Keratinocyte (primary cell): ENCODE measurements around the gene TMEM244. TPM values are rescaled to one million over a fixed set of nuclear protein-coding genes. Genes with fewer than 3 reads are reported as not detected.

Experiments used
- DNase-seq: peaks from one replicate; pipeline ENCODE4 v3.0.0-alpha.2; 2011; ENCODE audit warnings: low read depth, missing footprints, low spot score
- FAIRE-seq: peaks from 2 replicates; lab custom pipeline; 2011; peaks lifted over from hg19 to GRCh38; lab: Jason Lieb, UNC
- H2AFZ ChIP-seq: 2 replicates; pipeline ENCODE4 v1.6.0; 2012; ENCODE audit warnings: low read length, control low read depth, inconsistent platforms; ENCODE audit not compliant: control insufficient read depth
- H3K27ac ChIP-seq: 2 replicates; pipeline ENCODE4 v1.5.1; 2011; ENCODE audit warnings: low read length; ENCODE audit not compliant: control insufficient read depth, insufficient read depth
- H3K27me3 ChIP-seq: 3 replicates; pipeline ENCODE4 v1.6.0; 2011; ENCODE audit warnings: low read length; ENCODE audit not compliant: control insufficient read depth, insufficient read depth; ENCODE audit errors: extremely low read depth
- H3K36me3 ChIP-seq, 2 experiments: 2 replicates in 1 of 2; 3 replicates in 1 of 2; pipeline ENCODE4 v1.5.1; 2011; ENCODE audit warnings: low read length in 2 of 2, mild to moderate bottlenecking in 1 of 2; ENCODE audit not compliant: control insufficient read depth in 2 of 2, insufficient read depth in 2 of 2; ENCODE audit errors: extremely low read depth in 1 of 2
- H3K4me1 ChIP-seq: 3 replicates; pipeline ENCODE4 v1.5.1; 2011; ENCODE audit warnings: low read length; ENCODE audit not compliant: control insufficient read depth, insufficient read depth; ENCODE audit errors: extremely low read depth
- H3K4me2 ChIP-seq: 3 replicates; pipeline ENCODE4 v1.6.0; 2011; ENCODE audit warnings: low read depth, low read length; ENCODE audit not compliant: control insufficient read depth, insufficient read depth; ENCODE audit errors: extremely low read depth
- H3K4me3 ChIP-seq, 3 experiments: fragments of 200-600 bp in 1 of 3; sonication (generic) in 1 of 3; 2 replicates in 2 of 3; 3 replicates in 1 of 3; pipeline ENCODE4 v1.5.1; 2011 to 2016; ENCODE audit warnings: low read length in 3 of 3, mild to moderate bottlenecking in 3 of 3, control low read depth in 2 of 3, inconsistent platforms in 1 of 3, low read depth in 1 of 3, mixed read lengths in 1 of 3, mixed run types in 1 of 3, moderate library complexity in 1 of 3; ENCODE audit not compliant: control insufficient read depth in 2 of 3, insufficient read depth in 2 of 3; ENCODE audit errors: extremely low read depth in 1 of 3
- H3K79me2 ChIP-seq: 2 replicates; pipeline ENCODE4 v1.6.0; 2012; ENCODE audit warnings: low read length; ENCODE audit not compliant: control insufficient read depth, insufficient read depth
- H3K9ac ChIP-seq: 3 replicates; pipeline ENCODE4 v1.6.0; 2011; ENCODE audit warnings: low read length; ENCODE audit not compliant: control insufficient read depth, insufficient read depth; ENCODE audit errors: extremely low read depth
- H3K9me1 ChIP-seq: 3 replicates; pipeline ENCODE4 v1.6.0; 2011; ENCODE audit warnings: low read length; ENCODE audit not compliant: control insufficient read depth, insufficient read depth; ENCODE audit errors: extremely low read depth
- H3K9me3 ChIP-seq: 2 replicates; pipeline ENCODE4 v1.5.1; 2012; ENCODE audit warnings: low read depth, low read length; ENCODE audit not compliant: control insufficient read depth
- H4K20me1 ChIP-seq: 3 replicates; pipeline ENCODE4 v1.6.0; 2011; ENCODE audit warnings: low read length; ENCODE audit not compliant: control insufficient read depth, insufficient read depth; ENCODE audit errors: extremely low read depth
- CTCF ChIP-seq, 3 experiments: IDR thresholded peaks in 1 of 3; conservative IDR thresholded peaks in 1 of 3; optimal IDR thresholded peaks in 1 of 3; 2 replicates in 2 of 3; 3 replicates in 1 of 3; pipeline versions ENCODE3 to v1.5.1; 2011; ENCODE audit warnings: low read length in 3 of 3, mild to moderate bottlenecking in 3 of 3, moderate library complexity in 2 of 3, control low read depth in 1 of 3, inconsistent platforms in 1 of 3; ENCODE audit not compliant: insufficient read depth in 2 of 3; ENCODE audit errors: extremely low read depth in 1 of 3
- EZH2 ChIP-seq: IDR thresholded peaks from one replicate; pipeline ENCODE4 v1.6.1; 2012; ENCODE audit warnings: inconsistent platforms, mild to moderate bottlenecking, low read length, moderate library complexity
- dilution Hi-C: fragments of 300-500 bp; cut with MboI; formaldehyde crosslinking; loops from one replicate; pipeline ENCODE4 v1.7.0; 2020; ENCODE audit warnings: low sequenced_read_pairs; ENCODE audit not compliant: extremely low pct_ligation_motif_present
- polyA plus RNA-seq, 5 experiments: library from polyadenylated mRNA; depleted of rRNA in 3 of 5; stranded (reverse) in 3 of 5; stranded (forward) in 1 of 5; unstranded in 1 of 5; fragments of >200 nt; gene quantifications; 1 replicate in 1 of 5; 2 replicates in 3 of 5; 3 replicates in 1 of 5; pipeline versions ENCODE4 v1.2.1 to v1.2.3, GENCODE V29; 2011 to 2012; ENCODE audit warnings: missing spikeins in 2 of 5, low read depth in 1 of 5, low replicate concordance in 1 of 5

Gene TMEM244
- polyA plus RNA-seq, 1 donor (not counting 4 experiments of a cell fraction or from before 2014, with no cell fraction given) = 0.12 TPM

DNA sequence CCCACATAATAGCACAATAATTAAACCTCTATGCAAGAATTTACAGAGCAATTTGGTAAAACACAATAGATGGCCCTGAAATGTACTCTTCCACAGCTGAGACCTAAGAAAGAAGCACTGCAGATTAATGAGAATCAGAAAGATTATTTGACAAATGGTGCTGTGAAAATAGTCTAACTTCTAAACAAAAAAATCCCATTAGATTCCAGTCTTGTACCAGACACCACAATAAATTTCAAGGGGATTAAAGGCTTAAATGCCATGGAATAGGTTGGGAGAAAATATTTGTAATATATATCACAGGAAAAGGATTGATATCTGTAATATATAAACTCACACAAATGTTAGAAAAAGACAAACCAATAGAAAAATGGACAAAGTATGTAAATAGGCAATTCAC, 14.4 kb downstream of the TMEM244 start:
- TF ChIP-seq EZH2 (no peak), CTCF (optimal IDR thresholded peaks at IDR 0.05 in 1 of 3, IDR thresholded peaks at IDR 0.05 in 1 of 3, conservative IDR thresholded peaks at IDR 0.05 in 1 of 3; ENCODE audit: extremely low read depth in 1 of 3, insufficient read depth in 2 of 3, low read length in 3 of 3) (no peak)
- no peak overlapping the region for H3K4me2 ChIP-seq
- H4K20me1 ChIP-seq = no peaks in the 10 kb centered on the region
- no peaks in the 10 kb centered on the region for H3K27me3 ChIP-seq
- H3K9ac ChIP-seq = no peak overlapping the region
- dilution Hi-C loops = no loop called here
- H3K9me1 ChIP-seq = no peaks in the 10 kb centered on the region
- H3K36me3 ChIP-seq = no peaks in the 10 kb centered on the region
- FAIRE-seq = no peak
- H3K9me3 ChIP-seq = peaks cover 2% of the 10 kb centered on the region
- no peak overlapping the region for H2AFZ ChIP-seq
- no peak overlapping the region for H3K4me3 ChIP-seq
- H3K27ac ChIP-seq = no peak overlapping the region
- no peak for DNase-seq
- no peaks in the 10 kb centered on the region for H3K79me2 ChIP-seq
- H3K4me1 ChIP-seq = peaks cover 21% of the 10 kb centered on the region

DNA sequence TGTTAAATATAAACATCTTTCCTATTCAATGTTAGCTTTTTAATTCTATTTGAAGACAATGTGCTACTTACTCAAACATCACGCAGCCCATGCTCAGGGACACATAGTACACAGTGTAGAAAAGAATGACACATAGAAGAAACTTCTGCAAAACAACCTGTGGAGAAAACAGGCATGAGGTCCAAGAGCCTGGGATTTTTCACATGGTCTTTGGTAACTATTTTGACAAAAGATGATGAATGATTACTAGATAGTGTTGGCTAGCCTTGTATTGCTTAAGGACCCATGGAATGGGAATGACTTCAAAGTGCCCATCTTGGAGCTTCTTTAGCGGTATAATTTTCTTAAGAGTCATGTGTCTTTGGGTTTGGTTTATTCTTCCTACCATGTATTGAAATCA, 15.4 kb downstream of the TMEM244 start:
- Histone ChIP-seq H3K9me3 (peaks cover 2% of the 10 kb centered on the region), H2AFZ (no peak overlapping the region), H3K9me1 (no peaks in the 10 kb centered on the region), H3K27ac (no peak overlapping the region), H3K4me1 (peaks cover 12% of the 10 kb centered on the region), H3K4me2 (no peak overlapping the region), H3K79me2 (no peaks in the 10 kb centered on the region), H3K36me3 (no peaks in the 10 kb centered on the region), H3K4me3 (no peak overlapping the region), H4K20me1 (no peaks in the 10 kb centered on the region), H3K9ac (no peak overlapping the region), H3K27me3 (no peaks in the 10 kb centered on the region)
- DNase-seq (no peak), FAIRE-seq (no peak)
- TF ChIP-seq EZH2 = no peak
- TF ChIP-seq CTCF (optimal IDR thresholded peaks at IDR 0.05 in 1 of 3, IDR thresholded peaks at IDR 0.05 in 1 of 3, conservative IDR thresholded peaks at IDR 0.05 in 1 of 3; ENCODE audit: extremely low read depth in 1 of 3, insufficient read depth in 2 of 3, low read length in 3 of 3) = no peak
- dilution Hi-C loops = no loop called here
